IPS-NIHi11 (cell line): ENCODE measurements around the gene CIBAR2.

ENCODE experiments used
- DNase-seq: peaks from one replicate; pipeline ENCODE4 v3.0.0; 2012; ENCODE audit warnings: mixed read lengths, low spot score

Gene CIBAR2

DNA sequence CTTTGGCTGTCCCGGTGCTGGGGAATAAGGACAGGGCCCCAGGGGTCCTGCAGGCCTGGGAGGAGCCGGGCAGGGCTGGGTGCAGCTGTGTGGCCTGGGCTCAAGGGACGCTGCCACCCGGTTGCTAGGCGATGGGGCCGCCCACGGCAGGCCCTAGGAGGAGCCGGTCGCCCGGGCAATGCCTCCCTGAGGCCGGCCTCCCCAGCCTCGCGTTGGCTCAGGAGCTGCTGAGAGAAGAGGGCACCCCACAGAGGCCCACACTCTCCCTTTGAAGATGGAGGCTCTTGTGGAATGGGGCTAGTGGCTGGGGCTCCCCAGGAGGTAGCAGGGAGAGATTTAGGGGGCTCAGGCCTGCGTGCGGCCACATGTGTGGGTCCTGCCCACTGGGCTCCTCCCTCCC, at the start of gene CIBAR2:
TSS of gene CIBAR2 (minus strand) at position 109 of the 400 bp plus-strand sequence. CDS start 120 bp downstream, outside the sequence.
- DNase-seq = peak; percentile 83

DNA sequence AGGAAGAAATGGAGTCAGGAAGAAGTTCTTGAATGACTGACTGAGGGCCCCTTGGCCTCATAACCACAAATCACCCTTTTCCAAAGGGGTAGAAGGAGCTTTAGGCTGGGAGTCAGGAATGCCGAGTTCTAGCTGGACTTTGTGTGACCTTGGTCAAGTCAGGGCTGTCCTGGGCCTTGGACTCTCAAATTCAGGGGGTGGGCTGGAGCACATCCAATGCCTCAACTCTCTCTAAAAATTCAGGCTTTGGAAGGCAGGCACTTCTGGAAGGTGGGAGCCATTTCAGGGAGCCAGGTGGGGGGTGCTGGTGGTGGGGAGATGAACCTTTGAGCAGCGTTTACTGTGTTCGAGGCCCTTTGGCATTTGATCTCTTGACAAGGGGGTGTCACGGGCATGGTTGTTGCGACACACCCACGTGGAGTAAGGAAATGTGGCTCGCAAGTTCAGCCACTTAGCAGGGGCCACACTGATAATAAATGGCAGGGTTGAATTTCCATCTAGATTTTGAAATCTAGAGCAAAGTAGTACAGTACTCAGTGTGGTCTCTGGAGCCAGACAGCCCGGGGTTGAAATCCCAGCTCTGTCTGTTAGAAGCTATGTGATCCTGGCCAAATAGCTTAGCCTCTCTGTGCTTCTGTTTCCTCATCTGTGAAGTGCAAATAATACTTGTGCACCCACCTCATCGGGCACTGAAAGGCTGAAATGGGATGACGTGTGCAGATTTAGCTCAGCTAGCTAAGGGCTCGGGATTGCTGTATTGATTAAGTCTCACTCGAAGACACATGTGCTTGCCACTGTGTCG, 47.1 kb upstream of the CIBAR2 start:
- DNase-seq = no peak

DNA sequence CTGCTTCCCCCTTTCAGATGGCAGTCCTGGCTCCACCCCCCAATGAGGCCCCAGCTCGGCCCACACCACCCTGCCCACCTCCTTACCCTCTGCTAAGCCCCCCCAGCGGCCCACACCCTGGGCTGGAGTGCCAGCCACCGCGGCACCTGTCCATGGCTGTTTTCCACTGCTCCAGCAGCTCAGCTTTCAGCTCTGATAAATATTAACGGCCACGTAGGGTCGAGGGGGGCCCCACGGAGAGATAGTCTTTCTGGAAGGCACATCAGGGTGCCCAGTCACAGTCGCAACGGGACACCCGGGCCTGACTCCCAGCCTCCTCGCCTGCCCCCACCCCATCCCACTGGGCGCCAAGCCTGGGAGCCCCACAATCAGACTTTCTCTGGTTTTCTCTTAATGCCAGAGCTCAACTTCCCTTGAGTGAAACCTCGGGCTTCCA, 46.5 kb upstream of the CIBAR2 start:
- no peak for DNase-seq

DNA sequence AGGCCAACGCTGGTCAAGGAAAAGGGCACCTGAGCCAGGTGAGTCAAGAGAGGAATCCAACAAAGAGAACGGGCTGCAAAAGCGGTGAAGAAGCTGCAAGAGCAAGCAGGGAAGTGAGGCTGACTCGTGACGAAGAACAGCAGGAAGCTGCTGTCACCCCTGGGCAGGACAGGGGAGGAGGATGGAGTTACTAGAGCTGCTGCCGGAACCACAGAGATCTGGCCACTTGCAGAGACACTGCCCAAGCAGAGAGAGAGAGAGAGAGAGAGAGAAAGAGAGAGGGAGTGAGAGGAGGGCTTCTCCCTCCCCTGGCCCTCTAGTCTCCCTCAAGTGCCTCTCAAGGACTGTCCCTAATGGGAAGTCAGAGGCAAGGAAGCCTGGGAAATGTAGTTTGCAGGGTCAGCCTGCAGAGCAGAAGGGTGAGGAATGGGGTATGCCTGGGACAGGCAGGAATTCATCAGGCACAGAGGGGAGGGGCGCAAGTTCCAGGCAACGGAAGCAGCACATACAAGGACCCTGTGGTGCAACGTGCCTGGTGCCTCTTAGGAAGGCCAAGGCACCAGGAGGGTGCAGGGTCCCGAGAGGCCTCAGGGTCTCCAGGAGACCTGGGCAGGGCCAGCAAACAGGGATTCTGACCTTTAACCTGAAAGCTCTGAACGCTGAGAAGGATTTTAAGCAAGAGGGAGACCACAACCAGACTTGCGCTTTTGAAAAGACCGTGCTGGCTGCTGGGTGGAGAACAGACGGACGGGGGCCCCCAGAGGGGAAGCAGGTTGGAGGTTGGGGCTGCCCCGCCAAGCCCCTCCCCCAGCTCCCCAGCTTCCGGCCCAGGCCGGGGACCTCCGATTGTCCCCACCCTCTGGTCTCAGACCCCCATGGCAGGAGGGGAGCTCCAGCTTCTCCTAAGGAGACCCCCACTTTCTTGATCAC, 45.8 kb upstream of the CIBAR2 start:
- peak; percentile 85 for DNase-seq

DNA sequence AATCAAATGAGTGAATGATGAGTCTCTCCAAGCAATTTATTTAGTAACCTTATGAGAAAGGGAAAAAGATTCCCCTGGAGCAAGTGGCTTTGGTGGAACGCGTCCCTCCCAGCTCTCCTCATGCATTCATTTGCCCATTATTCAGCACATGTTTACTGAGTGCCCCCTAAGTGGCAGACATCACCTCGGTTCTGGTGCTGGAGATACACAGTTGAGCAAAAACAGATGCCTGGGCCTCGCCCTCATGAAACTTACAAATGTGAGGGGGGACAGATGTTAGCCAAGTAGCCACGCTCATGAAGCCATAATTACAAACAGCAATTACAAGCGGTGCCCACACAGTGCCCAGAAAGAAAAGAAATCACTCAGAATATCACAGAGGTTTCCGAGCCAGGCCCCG, 45.1 kb upstream of the CIBAR2 start:
- no peak for DNase-seq

DNA sequence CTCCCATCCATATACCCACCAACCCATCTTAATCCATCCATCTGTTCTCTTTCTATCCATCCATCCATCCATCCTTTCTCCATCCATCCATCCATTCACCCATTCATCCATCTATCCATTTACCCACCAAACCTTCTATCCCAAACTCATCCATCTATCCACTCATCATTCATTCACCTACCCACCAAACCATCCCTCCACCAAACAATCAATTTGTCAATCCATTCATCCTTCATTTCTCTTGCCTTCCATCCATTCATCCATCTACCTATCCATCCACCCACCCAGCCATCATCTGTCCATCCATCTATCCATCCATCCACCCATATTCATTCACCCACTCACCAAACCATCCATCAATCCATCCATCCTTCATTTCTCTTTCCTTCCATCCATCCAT, 44.6 kb upstream of the CIBAR2 start:
- DNase-seq = no peak

DNA sequence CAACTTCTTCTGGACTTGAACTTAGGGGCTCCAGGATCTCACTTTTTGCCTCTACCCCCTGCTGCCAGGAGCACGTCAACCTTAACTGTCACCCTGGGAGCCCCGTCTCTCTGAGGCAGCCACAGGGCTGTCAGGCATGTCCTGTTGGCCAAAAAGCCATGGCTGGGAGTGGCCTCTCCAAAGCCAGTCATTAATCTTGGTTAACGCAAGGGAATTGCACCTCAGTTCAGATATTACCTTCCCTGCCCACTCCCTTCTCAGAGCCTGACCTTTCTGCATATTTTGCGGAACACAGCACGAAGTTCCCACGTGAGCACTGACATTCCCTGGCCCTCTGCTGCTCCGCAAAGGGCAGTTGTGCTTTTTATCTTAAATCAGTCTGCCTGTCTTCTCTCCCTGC, 44.2 kb upstream of the CIBAR2 start:
- no peak for DNase-seq

DNA sequence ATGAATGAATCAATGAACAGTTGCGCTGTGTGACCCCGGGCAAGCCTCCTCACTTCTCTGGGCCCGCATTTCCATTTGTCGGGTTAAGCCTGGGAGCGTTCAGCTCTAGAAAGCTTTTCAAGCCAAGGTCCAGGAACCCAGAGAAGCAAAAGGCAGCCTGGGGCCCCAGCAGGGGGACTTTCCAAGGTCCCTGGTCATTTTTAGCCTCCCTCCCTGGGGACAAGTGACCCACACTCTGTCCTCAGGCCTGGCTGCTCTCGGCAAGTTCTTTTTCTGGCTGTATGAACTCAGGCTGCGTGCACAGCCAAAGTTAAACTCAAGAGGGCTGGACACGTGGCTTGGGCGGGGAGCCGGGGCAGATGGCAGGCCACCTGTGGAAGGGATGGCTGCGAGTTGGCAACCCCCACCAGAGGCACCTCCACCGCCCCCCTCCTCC, 41.4 kb upstream of the CIBAR2 start:
- DNase-seq = no peak

DNA sequence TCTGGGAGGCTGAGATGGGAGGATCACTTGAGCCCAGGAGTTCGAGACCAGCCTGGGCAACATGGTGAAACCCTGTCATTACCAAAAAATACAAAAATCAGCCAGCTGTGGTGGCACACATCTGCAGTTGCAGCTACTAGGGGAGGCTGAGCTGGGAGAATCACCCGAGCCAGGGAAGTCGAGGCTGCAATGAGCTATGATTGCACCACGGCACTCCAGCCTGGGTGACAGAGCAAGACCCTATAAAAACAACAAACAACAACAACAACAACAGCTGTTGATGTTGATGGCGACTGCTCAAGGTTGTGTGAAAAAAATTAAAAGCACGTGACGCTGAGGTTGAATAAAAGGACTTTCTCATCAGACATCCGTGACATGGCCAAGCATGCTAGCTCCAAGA, 40.8 kb upstream of the CIBAR2 start:
- DNase-seq = no peak

DNA sequence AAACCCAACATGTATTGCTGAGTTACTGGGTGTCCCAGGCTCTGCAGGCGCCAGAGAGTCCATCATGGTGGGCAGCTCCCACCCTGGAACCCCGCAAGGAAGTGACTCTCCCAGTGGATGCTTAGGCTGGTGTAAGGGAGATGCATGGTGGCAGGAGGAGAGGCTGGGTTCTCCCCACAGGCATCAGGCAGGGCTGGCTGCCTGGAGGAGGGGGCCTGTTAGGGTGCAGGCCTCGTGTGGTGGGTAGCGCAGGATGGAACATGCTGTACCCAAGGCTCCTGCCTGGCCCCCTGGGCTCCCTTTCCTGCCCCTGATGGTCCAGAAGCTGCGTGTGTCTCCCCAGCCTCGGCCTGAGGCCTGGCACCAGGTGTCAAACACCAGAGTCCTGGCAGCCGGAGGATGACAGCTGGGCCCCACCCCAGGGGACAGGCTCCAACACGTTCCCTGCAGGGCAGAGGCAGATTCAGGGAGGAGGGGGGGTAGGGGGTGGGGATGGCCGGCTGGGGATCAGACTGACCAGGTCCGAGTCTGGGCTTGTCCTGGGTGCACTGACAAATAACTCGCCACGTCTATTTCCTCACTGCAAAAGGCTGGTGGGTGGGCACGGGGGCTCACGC, 40.2 kb upstream of the CIBAR2 start:
- no peak for DNase-seq

DNA sequence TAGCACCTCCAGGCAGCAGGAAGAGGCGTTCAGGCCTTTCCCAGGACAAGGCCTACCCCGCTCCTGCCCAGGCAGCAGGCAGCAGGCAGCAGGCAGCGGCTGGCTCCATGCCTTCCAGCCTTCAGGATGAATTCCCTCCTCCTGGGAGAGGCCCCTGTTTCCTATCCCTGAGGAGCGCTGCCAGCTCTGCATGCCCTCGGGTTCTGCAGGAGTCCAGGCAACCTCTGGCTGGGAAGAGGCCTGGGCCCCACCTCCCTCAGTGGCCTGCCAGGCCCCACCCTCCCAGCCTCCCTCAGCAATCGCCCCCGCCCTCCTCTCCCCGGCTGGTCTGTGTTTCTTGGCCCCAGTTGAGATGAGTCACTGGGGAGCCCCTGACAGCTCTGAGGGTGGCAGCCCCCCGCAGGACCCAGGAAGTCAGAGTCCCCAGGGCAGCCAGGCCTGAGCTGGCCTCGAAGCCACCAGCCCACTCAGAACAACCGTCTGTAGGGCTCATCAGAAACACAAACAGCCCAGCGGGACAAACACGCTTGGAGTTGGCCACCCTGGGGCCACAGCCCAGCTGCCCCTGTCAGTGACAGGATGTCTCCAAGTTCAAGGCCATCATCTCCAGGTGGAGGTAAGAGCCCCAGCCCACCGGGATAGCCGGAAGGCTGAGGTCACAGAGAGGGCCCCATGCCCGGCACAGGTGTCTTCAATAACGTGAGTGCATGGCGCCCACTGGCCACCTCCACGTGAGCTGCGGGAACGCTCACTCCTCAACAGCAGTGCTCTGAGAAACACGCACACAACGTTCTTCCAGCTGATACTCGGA, 39.5 kb upstream of the CIBAR2 start:
- DNase-seq = peak; percentile 62

DNA sequence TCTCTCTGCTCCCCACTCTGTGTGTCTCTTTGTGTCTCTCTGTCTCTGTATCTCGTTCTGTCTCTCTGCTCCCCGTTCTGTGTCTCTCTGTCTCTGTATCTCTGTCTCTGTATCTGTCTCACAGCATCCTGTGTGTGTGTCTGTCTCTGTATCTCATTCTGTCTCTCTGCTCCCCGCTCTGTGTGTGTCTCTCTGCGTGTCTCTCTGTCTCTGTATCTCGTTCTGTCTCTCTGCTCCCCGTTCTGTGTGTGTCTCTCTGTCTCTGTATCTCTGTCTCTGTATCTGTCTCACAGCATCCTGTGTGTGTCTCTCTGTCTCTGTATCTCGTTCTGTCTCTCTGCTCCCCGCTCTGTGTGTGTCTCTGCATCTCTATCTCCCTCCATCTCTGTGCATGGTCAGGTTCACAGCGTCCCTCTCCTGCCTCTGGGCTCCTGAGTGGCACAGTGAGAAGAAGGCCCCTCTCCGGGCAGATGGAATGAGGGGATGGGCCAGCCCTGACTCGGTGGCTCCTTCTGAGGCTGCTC, 38.9 kb upstream of the CIBAR2 start:
- DNase-seq = no peak

DNA sequence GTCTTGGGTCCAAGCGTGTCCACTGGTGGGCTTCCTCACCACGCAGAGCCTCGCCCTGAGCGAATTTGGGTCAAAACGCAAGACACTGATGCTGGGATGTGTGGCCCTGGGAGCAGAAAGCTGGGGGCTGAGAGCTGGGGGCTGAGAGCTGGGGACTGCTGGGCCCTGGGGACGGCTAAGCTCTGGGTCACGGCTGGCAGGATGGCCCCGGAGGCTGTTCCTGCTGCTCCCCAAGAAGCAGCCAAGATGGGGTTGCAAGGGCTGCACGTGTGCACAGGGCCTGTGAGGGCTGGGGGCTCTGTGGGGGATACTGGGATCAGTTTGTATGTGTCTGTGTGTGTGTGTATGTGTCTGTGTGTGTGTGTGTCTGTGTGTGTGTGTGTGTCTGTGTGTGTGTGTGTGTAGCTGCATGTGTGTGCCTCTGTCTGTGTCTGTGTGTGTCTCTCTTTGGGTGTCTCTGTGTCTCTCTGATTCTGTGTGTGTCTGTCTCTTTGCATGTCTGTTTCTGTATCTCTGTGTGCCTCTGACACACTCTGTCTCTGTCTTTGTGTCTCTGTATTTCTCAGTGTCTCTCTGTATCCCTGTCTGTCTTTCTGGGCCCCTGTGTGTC, 38.2 kb upstream of the CIBAR2 start:
- no peak for DNase-seq

DNA sequence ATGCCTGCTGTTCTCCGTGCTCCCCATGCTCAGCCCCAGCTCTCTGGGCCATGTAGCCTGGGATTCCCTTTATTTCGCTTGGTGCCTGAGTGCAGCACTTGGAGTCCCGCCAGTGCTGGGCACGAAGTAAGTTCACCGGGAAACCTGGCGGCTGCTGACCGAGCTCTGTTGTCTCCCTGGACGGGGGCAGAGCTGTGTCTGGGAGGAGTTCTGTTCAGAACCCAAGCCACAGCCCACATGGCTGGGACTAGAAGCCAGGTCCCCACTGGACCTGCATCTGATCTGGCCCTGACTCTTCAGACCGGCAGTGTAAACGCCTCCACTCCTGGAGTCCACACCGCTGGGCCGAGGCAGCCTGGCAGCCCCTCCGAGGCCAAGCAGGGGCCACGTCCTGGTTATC, 37.5 kb upstream of the CIBAR2 start:
- DNase-seq = no peak

DNA sequence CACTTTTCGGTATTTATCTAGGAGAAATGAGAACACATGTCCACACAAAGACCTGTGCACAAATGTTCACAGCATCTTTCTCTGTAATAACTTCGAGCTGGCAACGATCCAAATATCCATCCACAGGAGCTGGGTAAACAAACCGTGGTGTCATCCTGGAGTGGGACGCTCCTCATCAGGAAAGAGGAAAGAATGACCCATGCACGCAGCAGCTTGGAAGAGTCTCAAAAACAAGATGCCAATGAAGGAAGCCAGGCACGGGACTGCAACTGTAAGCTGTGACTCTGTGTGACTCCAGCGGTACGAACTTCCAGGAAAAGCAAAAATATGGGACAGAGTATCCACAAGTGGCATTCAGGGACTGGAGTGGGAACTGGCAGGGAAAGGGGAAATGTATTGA, 36.7 kb upstream of the CIBAR2 start:
- DNase-seq = no peak

DNA sequence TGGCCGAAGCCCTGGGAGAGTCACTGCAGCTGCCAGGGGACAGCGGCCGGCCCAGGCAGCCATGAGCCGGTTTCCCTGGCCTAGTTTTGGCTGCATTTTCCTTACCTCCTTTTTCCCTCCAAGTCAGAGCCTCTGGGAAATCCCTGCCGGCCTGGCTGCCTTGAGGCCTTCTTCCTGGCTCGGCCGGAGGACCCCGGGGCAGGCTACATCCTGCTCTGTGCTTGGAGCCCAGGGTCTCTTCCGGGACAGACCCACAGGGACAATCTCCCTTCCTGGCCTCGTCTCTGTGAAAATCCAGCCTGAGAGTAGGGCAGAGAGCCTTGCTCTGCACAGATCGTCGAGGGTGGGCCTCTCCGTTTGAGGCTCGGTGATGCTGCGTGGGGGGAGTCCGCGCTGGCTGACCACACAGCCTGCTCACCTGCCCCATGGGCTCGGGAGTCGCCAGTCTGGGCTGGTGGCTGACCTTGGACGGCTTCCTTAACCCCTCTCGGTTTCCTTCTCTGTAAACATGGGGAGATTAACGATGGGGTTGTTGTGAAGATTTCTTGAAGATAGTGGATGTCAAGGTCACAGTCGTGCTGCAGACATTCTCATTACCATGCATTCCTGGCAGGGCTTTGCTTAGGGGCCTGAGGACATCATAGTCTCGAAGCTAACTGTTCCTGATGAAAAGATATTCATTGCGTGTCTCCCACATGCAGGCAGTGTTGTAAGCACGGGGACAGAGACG, 34.8 kb upstream of the CIBAR2 start:
- no peak for DNase-seq

DNA sequence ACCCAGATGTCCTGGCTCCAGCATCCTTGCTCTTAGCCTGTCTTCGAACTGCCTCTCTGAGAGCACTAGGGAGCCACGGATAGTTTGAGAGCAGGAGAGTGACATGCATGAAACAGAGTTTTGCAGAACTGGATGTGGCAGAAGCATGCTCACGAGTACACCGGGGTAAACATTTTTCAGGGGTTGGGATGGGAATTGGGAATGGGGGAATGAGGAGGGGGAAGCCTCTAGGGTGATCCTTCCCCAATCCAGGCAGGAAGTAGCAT, 34.2 kb upstream of the CIBAR2 start:
- DNase-seq = no peak

DNA sequence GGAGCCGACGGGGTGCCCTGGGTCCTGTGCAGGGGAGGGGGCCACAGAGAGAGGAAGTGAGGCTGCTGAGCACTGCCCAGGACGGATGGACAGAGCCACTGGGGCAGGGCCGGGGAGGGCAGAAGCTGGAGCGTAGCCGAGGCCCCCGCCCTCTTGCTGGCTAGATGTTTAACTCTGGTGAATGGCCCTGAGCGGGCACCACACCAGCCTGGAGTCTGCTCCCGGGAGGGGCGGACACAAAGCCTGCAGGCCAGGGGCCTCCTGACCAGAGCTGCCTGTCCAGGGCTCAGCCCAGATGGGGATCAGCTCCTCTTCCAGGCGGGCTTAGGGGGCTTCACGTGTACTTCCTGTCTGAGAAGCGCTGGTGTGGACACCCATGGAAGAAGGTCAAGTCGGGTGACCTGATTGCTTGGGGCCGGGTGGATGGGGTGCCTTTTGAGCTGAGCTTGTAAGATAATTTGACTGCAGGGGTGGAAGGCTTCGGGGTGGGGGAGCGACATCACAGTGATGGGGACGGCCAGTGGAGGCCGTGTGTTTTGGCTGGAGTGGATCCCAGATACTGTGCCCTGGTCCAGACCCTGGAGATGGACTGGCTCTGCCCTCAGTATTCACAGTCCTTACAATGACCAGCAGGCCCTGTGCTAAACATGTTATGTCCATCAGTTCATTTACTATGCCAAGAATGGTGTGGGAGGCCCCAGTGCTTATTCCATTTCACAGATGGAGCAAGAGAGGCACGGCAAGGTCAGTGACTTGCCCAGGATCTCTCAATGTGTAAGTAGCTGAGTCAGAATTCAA, 33.7 kb upstream of the CIBAR2 start:
- DNase-seq = no peak

DNA sequence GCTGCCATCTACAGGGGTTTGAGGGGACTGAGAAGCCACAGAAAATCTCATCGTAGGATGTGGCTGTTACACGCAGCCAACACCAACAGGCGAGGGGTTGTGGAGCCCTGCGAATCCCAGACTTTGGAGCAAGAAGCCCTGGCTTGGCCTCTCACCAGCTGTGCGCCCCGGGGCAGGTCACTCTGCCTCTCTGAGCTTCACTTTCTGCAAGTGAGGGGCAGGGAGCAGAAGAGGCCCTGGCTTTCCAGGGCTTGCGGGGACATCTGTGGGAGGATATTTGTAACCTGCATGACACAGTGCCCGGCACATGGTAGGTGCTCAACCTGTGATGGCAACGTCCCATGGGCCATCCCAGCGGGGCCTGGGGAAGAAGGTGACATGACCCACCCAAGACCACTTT, 32.9 kb upstream of the CIBAR2 start:
- DNase-seq = no peak
